Suprapubic skin (tissue), 4 donors: ENCODE measurements around the gene MTTP. TPM values are rescaled to one million over a fixed set of nuclear protein-coding genes. Genes with fewer than 3 reads are reported as not detected.

ENCODE experiments used
- DNase-seq, 2 donors: peaks; one replicate each; pipeline ENCODE4 v3.0.0-alpha.2; 2019; ENCODE audit warnings: low spot score in 2 of 2
- H3K27ac ChIP-seq: fragments of 200-600 bp; sonication (generic); one replicate; pipeline ENCODE4 v1.5.1; 2019
- H3K27me3 ChIP-seq: fragments of 200-600 bp; sonication (generic); one replicate; pipeline ENCODE4 v1.5.1; 2019
- H3K36me3 ChIP-seq: fragments of 200-600 bp; sonication (generic); one replicate; pipeline ENCODE4 v1.5.1; 2019
- H3K4me1 ChIP-seq: fragments of 200-600 bp; sonication (generic); one replicate; pipeline ENCODE4 v1.5.1; 2019
- H3K4me3 ChIP-seq: fragments of 200-600 bp; sonication (generic); one replicate; pipeline ENCODE4 v1.5.1; 2019; ENCODE audit warnings: mild to moderate bottlenecking
- H3K9me3 ChIP-seq: fragments of 200-600 bp; sonication (generic); one replicate; pipeline ENCODE4 v1.5.1; 2019
- EP300 ChIP-seq: sonication (generic); formaldehyde crosslinking; IDR thresholded peaks from one replicate; pipeline ENCODE4 v1.6.1; 2017; ENCODE audit warnings: antibody characterized with exemption
- POLR2A ChIP-seq, 2 donors: fragments of 450-650 bp; IDR thresholded peaks; one replicate each; pipeline ENCODE4 v1.6.1; 2017; ENCODE audit warnings: antibody characterized with exemption in 2 of 2, mild to moderate bottlenecking in 2 of 2, moderate library complexity in 2 of 2
- POLR2AphosphoS5 ChIP-seq, 3 donors: sonication (generic); formaldehyde crosslinking; IDR thresholded peaks; one replicate each; pipeline ENCODE4 v1.6.1; 2017; ENCODE audit warnings: antibody characterized with exemption in 3 of 3
- WGBS: methylation state at CpG from one replicate; pipeline ENCODE4 v1.1.5; 2018; 5-methylcytosine and 5-hydroxymethylcytosine counted together
- total RNA-seq, 4 donors: library from RNA; depleted of rRNA; stranded (reverse); fragments of >200 nt; gene quantifications; one replicate each; pipeline ENCODE4 v1.1.0, GENCODE V29; 2016
- TF ChIP-seq, protein P1 (sequence below), 2 donors: fragments of 200-600 bp in 1 of 2; fragments of 450-650 bp in 1 of 2; sonication (generic) in 1 of 2; IDR thresholded peaks; one replicate each; pipeline ENCODE4 v1.5.1; 2016 to 2019; ENCODE audit warnings: antibody characterized with exemption in 2 of 2, mild to moderate bottlenecking in 1 of 2, moderate library complexity in 1 of 2

MTTP gene
- total RNA-seq, 4 donors from 2014 or later, result 0.97 to 1.6 (median 1.3) TPM; not detected in 1

GRCh38 chr4:99630857-99631360, 56.3 kb downstream of the MTTP start:
- Histone ChIP-seq H3K27me3 (no peaks in the 10 kb centered on the region), H3K4me3 (no peak overlapping the region), H3K4me1 (no peaks in the 10 kb centered on the region), H3K27ac (no peak overlapping the region), H3K36me3 (no peaks in the 10 kb centered on the region), H3K9me3 (no peaks in the 10 kb centered on the region)
- DNase-seq, result no peak
- TF ChIP-seq EP300 (no peak), POLR2A (IDR thresholded peaks at IDR 0.05) (no peak), POLR2AphosphoS5 (IDR thresholded peaks at IDR 0.05) (no peak)
- TF ChIP-seq, protein P1, sequence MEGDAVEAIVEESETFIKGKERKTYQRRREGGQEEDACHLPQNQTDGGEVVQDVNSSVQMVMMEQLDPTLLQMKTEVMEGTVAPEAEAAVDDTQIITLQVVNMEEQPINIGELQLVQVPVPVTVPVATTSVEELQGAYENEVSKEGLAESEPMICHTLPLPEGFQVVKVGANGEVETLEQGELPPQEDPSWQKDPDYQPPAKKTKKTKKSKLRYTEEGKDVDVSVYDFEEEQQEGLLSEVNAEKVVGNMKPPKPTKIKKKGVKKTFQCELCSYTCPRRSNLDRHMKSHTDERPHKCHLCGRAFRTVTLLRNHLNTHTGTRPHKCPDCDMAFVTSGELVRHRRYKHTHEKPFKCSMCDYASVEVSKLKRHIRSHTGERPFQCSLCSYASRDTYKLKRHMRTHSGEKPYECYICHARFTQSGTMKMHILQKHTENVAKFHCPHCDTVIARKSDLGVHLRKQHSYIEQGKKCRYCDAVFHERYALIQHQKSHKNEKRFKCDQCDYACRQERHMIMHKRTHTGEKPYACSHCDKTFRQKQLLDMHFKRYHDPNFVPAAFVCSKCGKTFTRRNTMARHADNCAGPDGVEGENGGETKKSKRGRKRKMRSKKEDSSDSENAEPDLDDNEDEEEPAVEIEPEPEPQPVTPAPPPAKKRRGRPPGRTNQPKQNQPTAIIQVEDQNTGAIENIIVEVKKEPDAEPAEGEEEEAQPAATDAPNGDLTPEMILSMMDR (IDR thresholded peaks at IDR 0.05), result no peak
- 75% methylated on average over 1 of the region's 1 CpG for WGBS

- H3K4me1 ChIP-seq, result no peaks in the 10 kb centered on the region
- H3K36me3 ChIP-seq, result no peaks in the 10 kb centered on the region
- no peak for DNase-seq
- no peak overlapping the region for H3K4me3 ChIP-seq
- no peak overlapping the region for H3K27ac ChIP-seq
- H3K9me3 ChIP-seq, result no peaks in the 10 kb centered on the region
- TF ChIP-seq, protein P1 (IDR thresholded peaks at IDR 0.05), result no peak
- TF ChIP-seq EP300 (no peak), POLR2A (IDR thresholded peaks at IDR 0.05) (no peak), POLR2AphosphoS5 (IDR thresholded peaks at IDR 0.05) (no peak)
- H3K27me3 ChIP-seq, result no peaks in the 10 kb centered on the region
- WGBS, result 58% methylated on average over 14 of the region's 14 CpGs
Measured at GRCh38 chr4:99633772-99634171, 59.1 kb downstream of the MTTP start.

GRCh38 chr4:99634742-99635360, 60.2 kb downstream of the MTTP start:
- Histone ChIP-seq H3K27me3 (no peaks in the 10 kb centered on the region), H3K4me3 (no peak overlapping the region), H3K4me1 (no peaks in the 10 kb centered on the region), H3K36me3 (no peaks in the 10 kb centered on the region), H3K27ac (no peak overlapping the region), H3K9me3 (no peaks in the 10 kb centered on the region)
- no peak for TF ChIP-seq POLR2AphosphoS5 (IDR thresholded peaks at IDR 0.05)
- TF ChIP-seq, protein P1 (IDR thresholded peaks at IDR 0.05), result no peak
- no peak for TF ChIP-seq EP300
- no peak for TF ChIP-seq POLR2A (IDR thresholded peaks at IDR 0.05)
- WGBS, result 63% methylated on average over 1 of the region's 1 CpG
- no peak for DNase-seq

- TF ChIP-seq POLR2A (IDR thresholded peaks at IDR 0.05) (no peak), EP300 (no peak), POLR2AphosphoS5 (IDR thresholded peaks at IDR 0.05) (no peak)
- TF ChIP-seq, protein P1 (IDR thresholded peaks at IDR 0.05), result no peak
- Histone ChIP-seq H3K9me3 (no peaks in the 10 kb centered on the region), H3K36me3 (no peaks in the 10 kb centered on the region), H3K4me1 (no peaks in the 10 kb centered on the region), H3K27me3 (no peaks in the 10 kb centered on the region), H3K4me3 (no peak overlapping the region), H3K27ac (no peak overlapping the region)
- no peak for DNase-seq
- WGBS, result 78% methylated on average over 3 of the region's 3 CpGs
Measured at GRCh38 chr4:99635601-99636000, 61.0 kb downstream of the MTTP start.

DNA sequence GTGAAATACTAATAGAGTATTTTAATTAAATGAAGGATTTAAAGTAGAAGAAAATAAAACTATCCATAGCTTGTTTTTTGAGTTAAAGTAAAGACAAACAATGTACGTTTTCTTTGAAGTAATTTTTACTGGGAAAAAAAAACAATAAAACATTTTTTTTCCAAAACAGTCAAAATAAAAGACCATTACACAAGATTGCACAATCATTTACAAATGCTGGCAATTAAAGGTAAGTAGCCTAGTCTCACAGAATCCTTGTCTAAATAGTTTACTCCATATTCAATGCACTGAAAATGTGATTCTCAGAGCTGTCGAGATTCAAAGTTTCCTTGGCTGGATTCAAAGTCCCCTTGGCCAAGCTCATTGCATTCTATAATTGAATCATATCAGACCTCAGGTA, 61.8 kb downstream of the MTTP start:
- Histone ChIP-seq H3K27ac (no peak overlapping the region), H3K27me3 (no peaks in the 10 kb centered on the region), H3K9me3 (no peaks in the 10 kb centered on the region), H3K36me3 (no peaks in the 10 kb centered on the region), H3K4me1 (no peaks in the 10 kb centered on the region), H3K4me3 (no peak overlapping the region)
- no peak for TF ChIP-seq EP300
- WGBS, result 82% methylated on average over 2 of the region's 2 CpGs
- no peak for DNase-seq
